ENCODE measurements around the gene VAV2. TPM values are rescaled to one million over a fixed set of nuclear protein-coding genes. Genes with fewer than 3 reads are reported as not detected.
A peak's percentile ranks its signal among the peaks of the same experiment; 100 is the strongest.

VAV2 gene
- total and polyA plus RNA-seq, 12 donors: 2.9 to 7.1 (median 5.0) TPM

DNA sequence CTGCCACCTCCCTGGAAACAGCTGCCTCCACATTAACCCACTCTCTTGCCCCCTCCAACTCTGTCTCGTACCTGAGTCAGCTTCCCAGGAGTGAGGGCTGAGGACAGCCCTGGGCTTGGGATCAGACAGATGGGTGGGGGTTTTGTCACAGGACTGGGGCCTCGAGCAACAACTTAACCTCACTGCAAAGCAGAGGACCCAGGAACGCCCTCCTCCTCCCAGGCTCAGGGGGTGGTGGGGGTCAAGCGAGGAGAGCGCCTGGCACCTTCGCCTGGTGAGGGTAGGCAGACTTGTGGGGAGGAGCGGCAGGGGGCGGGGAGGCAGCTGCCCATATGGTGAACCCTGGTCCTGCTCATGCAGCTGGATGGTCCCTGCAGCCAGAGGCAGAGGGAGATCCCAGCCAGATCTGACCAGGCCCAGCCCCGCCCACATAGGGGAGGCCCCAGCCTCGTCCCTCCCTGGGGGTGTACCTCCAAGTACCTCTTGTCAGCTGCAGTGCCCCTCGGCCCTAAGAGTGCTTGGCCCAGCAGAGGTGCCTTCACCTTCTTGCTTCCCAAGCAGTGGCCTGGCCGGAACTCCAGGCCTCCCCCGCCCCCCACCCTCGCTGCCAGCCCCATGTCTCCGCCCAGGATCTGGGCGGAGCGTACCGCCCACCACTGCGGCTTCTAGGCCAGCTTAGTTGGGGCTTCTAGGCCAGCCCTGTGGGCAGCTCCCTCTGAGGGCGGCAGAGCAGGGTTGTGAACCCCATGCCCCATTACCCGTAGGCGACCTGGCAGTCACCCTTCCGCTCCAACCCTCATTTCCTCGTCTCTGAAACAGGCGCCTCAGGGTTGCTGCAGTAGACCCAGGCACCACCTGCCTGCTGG lies 254.1 kb downstream of the VAV2 start, which contains the start of gene SARDH:
TSS of gene SARDH (minus strand) at position 579 of the 866 bp plus-strand sequence. CDS start 4,179 bp downstream, outside the sequence.
- Histone ChIP-seq H3K4me3 (peak within 1 kb of the TSS in 9 of 10 donors; percentile 17 to 54 (median 49)), H3K27ac (peak within 1 kb of the TSS in 1 of 10 donors; percentile 28), H3K4me1 (peaks cover 0 to 21% (median 11%) of the 10 kb centered on the region in 9 donors), H3K36me3 (no peaks in the 10 kb centered on the region), H3K27me3 (peaks cover 0 to 27% (median 8%) of the 10 kb centered on the region in 7 donors), H3K9me3 (no peaks in the 10 kb centered on the region)
- intact Hi-C loops (cut with DNase I): no loop called here
- 28 to 29% methylated on average over 25 of the region's 25 CpGs for WGBS, 2 donors
- ATAC-seq: peak; percentile 62 to 79 (median 72)
- TF ChIP-seq CTCF (IDR thresholded peaks at IDR 0.05): no peak
- peak; percentile 51 to 62 for DNase-seq

- intact Hi-C loops (cut with DNase I): no loop called here
- no peaks in the 10 kb centered on the region for H3K9me3 ChIP-seq
- H3K27ac ChIP-seq: no peak overlapping the region
- no peak for DNase-seq
- no peak for TF ChIP-seq CTCF (IDR thresholded peaks at IDR 0.05)
- H3K4me3 ChIP-seq: peak overlapping the region in 5 of 10 donors; percentile 48 to 52 (median 49)
- 71% methylated on average over 15 of the region's 15 CpGs for WGBS, 2 donors
- peaks cover 0 to 27% (median 8%) of the 10 kb centered on the region in 7 donors for H3K27me3 ChIP-seq
- no peaks in the 10 kb centered on the region for H3K36me3 ChIP-seq
- peak in 2 of 8 donors; percentile 11 to 15 for ATAC-seq
- peaks cover 0 to 21% (median 11%) of the 10 kb centered on the region in 9 donors for H3K4me1 ChIP-seq
Measured at GRCh38 chr9:133737071-133737773, 254.9 kb downstream of the VAV2 start.

- intact Hi-C loops (cut with DNase I): no loop called here
- 84 to 90% methylated on average over 8 of the region's 8 CpGs for WGBS, 2 donors
- no peak overlapping the region for H3K4me3 ChIP-seq
- no peak overlapping the region for H3K27ac ChIP-seq
- DNase-seq: no peak
- no peak for TF ChIP-seq CTCF (IDR thresholded peaks at IDR 0.05)
- peaks cover 0 to 35% (median 8%) of the 10 kb centered on the region in 7 donors for H3K27me3 ChIP-seq
- no peak for ATAC-seq
- no peaks in the 10 kb centered on the region for H3K9me3 ChIP-seq
- peaks cover 0 to 21% (median 11%) of the 10 kb centered on the region in 9 donors for H3K4me1 ChIP-seq
- no peaks in the 10 kb centered on the region for H3K36me3 ChIP-seq
Measured at GRCh38 chr9:133735931-133736330, 256.2 kb downstream of the VAV2 start.

GRCh38 chr9:133735415-133735775 lies 256.7 kb downstream of the VAV2 start:
- no peak overlapping the region for H3K4me3 ChIP-seq
- 59 to 61% methylated on average over 10 of the region's 10 CpGs for WGBS, 2 donors
- no peak for TF ChIP-seq CTCF (IDR thresholded peaks at IDR 0.05)
- peaks cover 0 to 35% (median 8%) of the 10 kb centered on the region in 7 donors for H3K27me3 ChIP-seq
- no peak overlapping the region for H3K27ac ChIP-seq
- H3K9me3 ChIP-seq: no peaks in the 10 kb centered on the region
- ATAC-seq (no peak), DNase-seq (no peak)
- no peaks in the 10 kb centered on the region for H3K36me3 ChIP-seq
- intact Hi-C loops (cut with DNase I): no loop called here
- H3K4me1 ChIP-seq: peaks cover 0 to 21% (median 11%) of the 10 kb centered on the region in 9 donors
